Endothelial cell of umbilical vein (primary cell): ENCODE results near the gene ZSCAN26. TPM values are rescaled to one million over a fixed set of nuclear protein-coding genes. Genes with fewer than 3 reads are reported as not detected.

Experiments
- BruUV-seq: library from RNA; stranded (reverse); fragments of 400-500 nt; replicated peaks from 2 replicates; lab custom pipeline; 2021; lab: Mats Ljungman, UMichigan
- CTCF ChIA-PET: fragments of 300-600, 350-600 bp; sonication (Branson Sonifier 250); formaldehyde crosslinking; loops from one replicate; lab custom pipeline; 2021; ENCODE audit warnings: antibody characterized with exemption, inconsistent platforms; lab: Charles Lee
- POLR2A ChIA-PET: fragments of 300-600, 350-600 bp; sonication (Branson Sonifier 250); formaldehyde crosslinking; loops from one replicate; lab custom pipeline; 2021; ENCODE audit warnings: antibody characterized with exemption, inconsistent platforms; lab: Charles Lee
- DNase-seq: peaks from one replicate; pipeline ENCODE4 v3.0.0-alpha.2; 2011; ENCODE audit warnings: low read depth, low spot score
- FAIRE-seq: peaks from 2 replicates; lab custom pipeline; 2011; peaks lifted over from hg19 to GRCh38; lab: Jason Lieb, UNC
- H2AFZ ChIP-seq: 2 replicates; pipeline ENCODE4 v1.6.0; 2012; ENCODE audit warnings: low read depth, low read length, control low read depth, inconsistent platforms
- H3K27ac ChIP-seq: 2 replicates; pipeline ENCODE4 v1.5.1; 2011; ENCODE audit warnings: low read depth, mild to moderate bottlenecking, control low read depth, low read length, moderate library complexity; ENCODE audit not compliant: insufficient read depth
- H3K27me3 ChIP-seq, 2 experiments: 2 replicates each; pipeline versions ENCODE4 v1.6.0 to v1.6.1; 2011; ENCODE audit warnings: low read length in 2 of 2, mixed read lengths in 1 of 2; ENCODE audit not compliant: control insufficient read depth in 2 of 2, insufficient read depth in 2 of 2
- H3K36me3 ChIP-seq, 2 experiments: 2 replicates in 1 of 2; 3 replicates in 1 of 2; pipeline ENCODE4 v1.5.1; 2011; ENCODE audit warnings: low read length in 2 of 2, mild to moderate bottlenecking in 1 of 2, moderate library complexity in 1 of 2; ENCODE audit not compliant: control insufficient read depth in 2 of 2, insufficient read depth in 2 of 2; ENCODE audit errors: extremely low read depth in 1 of 2
- H3K4me1 ChIP-seq: 3 replicates; pipeline ENCODE4 v1.5.1; 2011; ENCODE audit warnings: mild to moderate bottlenecking, low read length; ENCODE audit not compliant: control insufficient read depth, insufficient read depth; ENCODE audit errors: extremely low read depth
- H3K4me2 ChIP-seq: 2 replicates; pipeline ENCODE4 v1.6.1; 2011; ENCODE audit warnings: low read length, control low read depth, mixed read lengths; ENCODE audit not compliant: insufficient read depth
- H3K4me3 ChIP-seq, 3 experiments: fragments of 200-600 bp in 1 of 3; sonication (generic), shearing (Covaris generic) in 1 of 3; replicated peaks in 1 of 3; 2 replicates each; pipeline ENCODE4 v1.5.1; 2011 to 2016; ENCODE audit warnings: control low read depth in 3 of 3, low read length in 3 of 3, mild to moderate bottlenecking in 2 of 3, inconsistent platforms in 1 of 3, low read depth in 1 of 3, moderate library complexity in 1 of 3; ENCODE audit not compliant: insufficient read depth in 1 of 3
- H3K79me2 ChIP-seq: 2 replicates; pipeline ENCODE4 v1.6.0; 2012; ENCODE audit warnings: low read length, inconsistent platforms; ENCODE audit not compliant: control insufficient read depth, insufficient read depth
- H3K9ac ChIP-seq: replicated peaks from 2 replicates; pipeline ENCODE3; 2011; ENCODE audit warnings: low read length, control low read depth; ENCODE audit not compliant: insufficient read depth; ENCODE audit errors: extremely low read depth
- H3K9me1 ChIP-seq: replicated peaks from 3 replicates; pipeline ENCODE4 v1.6.0; 2011; ENCODE audit warnings: mild to moderate bottlenecking, low read length; ENCODE audit not compliant: control insufficient read depth, insufficient read depth; ENCODE audit errors: extremely low read depth
- H3K9me3 ChIP-seq: replicated peaks from 2 replicates; pipeline ENCODE4 v1.5.1; 2012; ENCODE audit warnings: low read length, inconsistent platforms; ENCODE audit not compliant: control insufficient read depth, insufficient read depth
- H4K20me1 ChIP-seq: replicated peaks from 2 replicates; pipeline ENCODE3; 2011; ENCODE audit warnings: mild to moderate bottlenecking, low read length; ENCODE audit not compliant: control insufficient read depth, insufficient read depth; ENCODE audit errors: extremely low read depth
- CTCF ChIP-seq, 2 donors: IDR thresholded peaks; 1 replicate in 1 of 2; 2 replicates in 1 of 2; pipeline ENCODE4 v1.5.1; 2011; ENCODE audit warnings: low read length in 2 of 2, mild to moderate bottlenecking in 2 of 2, moderate library complexity in 2 of 2, control low read depth in 1 of 2, inconsistent platforms in 1 of 2, low read depth in 1 of 2; ENCODE audit not compliant: insufficient read depth in 1 of 2; ENCODE audit errors: extremely low read depth in 1 of 2
- EZH2 ChIP-seq: IDR thresholded peaks from 2 replicates; pipeline ENCODE4 v1.6.1; 2012; ENCODE audit warnings: borderline replicate concordance, low read depth, mild to moderate bottlenecking, moderate library complexity, low read length, inconsistent platforms; ENCODE audit not compliant: severe bottlenecking
- FOS ChIP-seq: IDR thresholded peaks from 2 replicates; pipeline ENCODE4 v1.6.1; 2011; ENCODE audit warnings: mild to moderate bottlenecking, low read length, moderate library complexity, borderline replicate concordance; ENCODE audit not compliant: insufficient read depth
- GATA2 ChIP-seq: IDR thresholded peaks from 2 replicates; pipeline ENCODE4 v1.7.0; 2011; ENCODE audit warnings: low read depth, mild to moderate bottlenecking, moderate library complexity, mixed read lengths, low read length; ENCODE audit not compliant: insufficient read length, insufficient read depth
- JUN ChIP-seq: IDR thresholded peaks from 2 replicates; pipeline ENCODE4 v1.6.1; 2011; ENCODE audit warnings: borderline replicate concordance, low read depth; ENCODE audit not compliant: insufficient read length, insufficient read depth
- MYC ChIP-seq: IDR thresholded peaks from one replicate; pipeline ENCODE4 v1.6.1; 2011; ENCODE audit warnings: mild to moderate bottlenecking, low read depth, low read length
- POLR2A ChIP-seq: IDR thresholded peaks from 2 replicates; pipeline ENCODE4 v1.6.1; 2012; ENCODE audit warnings: low read depth, mild to moderate bottlenecking, control low read depth, low read length
- POLR2AphosphoS5 ChIP-seq: IDR thresholded peaks from 2 replicates; pipeline ENCODE4 v1.6.1; 2012; ENCODE audit warnings: low read depth, mild to moderate bottlenecking, control low read depth, low read length, moderate library complexity; ENCODE audit not compliant: insufficient read depth
- dilution Hi-C: fragments of 300-500 bp; cut with MboI; formaldehyde crosslinking; loops from one replicate; pipeline ENCODE4 v1.15.0; 2019; ENCODE audit warnings: low sequenced_read_pairs; ENCODE audit not compliant: extremely low pct_ligation_motif_present
- intact Hi-C: fragments of 100-400 bp; cut with micrococcal nuclease; formaldehyde crosslinking; loops from one replicate; pipeline ENCODE4 v1.10.0; 2022
- polyA plus RNA-seq, 4 experiments: library from polyadenylated mRNA; depleted of rRNA in 3 of 4; stranded (reverse) in 3 of 4; unstranded in 1 of 4; fragments of >200 nt; gene quantifications; 2 replicates each; pipeline versions ENCODE4 v1.2.1 to v1.2.3, GENCODE V29; 2011 to 2012; ENCODE audit warnings: missing spikeins in 1 of 4
- total RNA-seq: library from RNA; stranded (reverse); gene quantifications from 2 replicates; pipeline ENCODE4 v1.2.3, GENCODE V29; 2021
- TF ChIP-seq, protein P1 (sequence below): IDR thresholded peaks from 2 replicates; pipeline ENCODE4 v1.6.1; 2011; ENCODE audit not compliant: insufficient read depth, insufficient read length

Gene ZSCAN26
- total and polyA plus RNA-seq, 2 donors (not counting 3 experiments of a cell fraction or from before 2014, with no cell fraction given): 12.8 to 14.1 TPM

GRCh38 chr6:28257042-28257441, 9.9 kb upstream of the ZSCAN26 start:
- no peaks in the 10 kb centered on the region for H4K20me1 ChIP-seq
- H3K27ac ChIP-seq: no peak overlapping the region
- H3K4me3 ChIP-seq: no peak overlapping the region
- H3K4me2 ChIP-seq: no peak overlapping the region
- H3K9ac ChIP-seq: no peak overlapping the region
- H3K9me1 ChIP-seq: no peaks in the 10 kb centered on the region
- H3K79me2 ChIP-seq: no peaks in the 10 kb centered on the region
- ChIA-PET POLR2A (no interaction called here), CTCF (no interaction called here)
- intact Hi-C loops (no loop called here), dilution Hi-C loops (no loop called here)
- BruUV-seq: no TSS peak
- FAIRE-seq (no peak), DNase-seq (no peak)
- no peaks in the 10 kb centered on the region for H3K9me3 ChIP-seq
- peaks cover 10% of the 10 kb centered on the region for H3K4me1 ChIP-seq
- H2AFZ ChIP-seq: no peak overlapping the region
- peaks cover 3 to 8% of the 10 kb centered on the region in 2 experiments for H3K27me3 ChIP-seq
- TF ChIP-seq MYC: no peak
- no peak for TF ChIP-seq POLR2A
- no peak for TF ChIP-seq CTCF (IDR thresholded peaks at IDR 0.05; ENCODE audit: extremely low read depth in 1 of 2, insufficient read depth in 1 of 2, low read depth in 1 of 2, low read length in 2 of 2)
- TF ChIP-seq FOS: no peak
- TF ChIP-seq JUN: no peak
- no peak for TF ChIP-seq EZH2
- no peak for TF ChIP-seq POLR2AphosphoS5
- TF ChIP-seq, protein P1, sequence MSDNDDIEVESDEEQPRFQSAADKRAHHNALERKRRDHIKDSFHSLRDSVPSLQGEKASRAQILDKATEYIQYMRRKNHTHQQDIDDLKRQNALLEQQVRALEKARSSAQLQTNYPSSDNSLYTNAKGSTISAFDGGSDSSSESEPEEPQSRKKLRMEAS: no peak
- no peak for TF ChIP-seq GATA2
- no peaks in the 10 kb centered on the region for H3K36me3 ChIP-seq
